HepG2 (cell line): Measurements from ENCODE around the gene EEF1AKMT4. TPM values are rescaled to one million over a fixed set of nuclear protein-coding genes. Genes with fewer than 3 reads are reported as not detected.

Experiments
- FLYWCH1 ChIP-seq: sonication (generic); formaldehyde crosslinking; IDR thresholded peaks from 2 replicates; pipeline ENCODE4 v1.8.1; 2023; ENCODE audit warnings: mild to moderate bottlenecking, missing genetic modification reagents
- FOXA1 ChIP-seq, 2 experiments: fragments of 450-650 bp in 1 of 2; sonication (generic) in 1 of 2; formaldehyde crosslinking in 1 of 2; IDR thresholded peaks; 2 replicates each; pipeline versions ENCODE4 v1.4.0 to v1.6.1; 2016 to 2020; ENCODE audit warnings: missing genetic modification reagents in 1 of 2
- GFI1 ChIP-seq: sonication (generic); formaldehyde crosslinking; IDR thresholded peaks from 2 replicates; pipeline ENCODE4 v1.5.0; 2020; ENCODE audit warnings: missing genetic modification reagents, mild to moderate bottlenecking, borderline replicate concordance
- HCFC1 ChIP-seq: fragments of 150-350 bp; IDR thresholded peaks from 2 replicates; pipeline ENCODE4 v1.6.1; 2014; ENCODE audit warnings: low read depth, low read length
- JUNB ChIP-seq: sonication (generic); formaldehyde crosslinking; IDR thresholded peaks from 2 replicates; pipeline ENCODE4 v1.8.0; 2022; ENCODE audit warnings: missing genetic modification reagents, mild to moderate bottlenecking, borderline replicate concordance
- KDM4B ChIP-seq: sonication (generic); formaldehyde crosslinking; IDR thresholded peaks from 2 replicates; pipeline ENCODE4 v1.4.0; 2020; ENCODE audit warnings: missing genetic modification reagents
- KLF11 ChIP-seq: IDR thresholded peaks from 2 replicates; pipeline ENCODE4 v1.6.1; 2016; ENCODE audit warnings: missing compliant biosample characterization
- POGZ ChIP-seq: sonication (generic); formaldehyde crosslinking; IDR thresholded peaks from 2 replicates; pipeline ENCODE4 v1.4.0; 2020; ENCODE audit warnings: mild to moderate bottlenecking, missing genetic modification reagents
- RAD21 ChIP-seq: fragments of 450-650 bp; formaldehyde crosslinking; IDR thresholded peaks from 2 replicates; pipeline ENCODE4 v1.5.0; 2020; ENCODE audit warnings: mild to moderate bottlenecking
- SALL2 ChIP-seq: sonication (generic); formaldehyde crosslinking; IDR thresholded peaks from 2 replicates; pipeline ENCODE4 v1.8.1; 2023; ENCODE audit warnings: mild to moderate bottlenecking, missing genetic modification reagents, inconsistent platforms
- SMC3 ChIP-seq: IDR thresholded peaks from 2 replicates; pipeline ENCODE4 v1.6.1; 2011; ENCODE audit warnings: low read length, improper control_type of control experiment
- SOX13 ChIP-seq, 3 experiments: fragments of 450-650 bp in 1 of 3; sonication (generic) in 1 of 3; formaldehyde crosslinking in 1 of 3; IDR thresholded peaks in 2 of 3; conservative IDR thresholded peaks in 1 of 3; 2 replicates each; pipeline versions ENCODE4 v1.5.0 to v1.6.1; 2016 to 2020; ENCODE audit warnings: antibody characterized with exemption in 1 of 3, mild to moderate bottlenecking in 1 of 3, missing compliant biosample characterization in 1 of 3, missing genetic modification reagents in 1 of 3, moderate library complexity in 1 of 3
- SP5 ChIP-seq: IDR thresholded peaks from 2 replicates; pipeline ENCODE4 v1.6.1; 2016; ENCODE audit warnings: low read depth, borderline replicate concordance
- ZNF12 ChIP-seq: sonication (generic); formaldehyde crosslinking; IDR thresholded peaks from 2 replicates; pipeline ENCODE4 v1.5.0; 2020; ENCODE audit warnings: missing genetic modification reagents
- ZNF256 ChIP-seq: sonication (generic); formaldehyde crosslinking; conservative IDR thresholded peaks from 2 replicates; pipeline ENCODE4 v1.4.0; 2020; ENCODE audit warnings: missing genetic modification reagents
- ZNF337 ChIP-seq: sonication (generic); formaldehyde crosslinking; IDR thresholded peaks from 2 replicates; pipeline ENCODE4 v1.5.1; 2020; ENCODE audit warnings: missing genetic modification reagents, low read depth, mild to moderate bottlenecking, borderline replicate concordance
- ZNF460 ChIP-seq: sonication (generic); formaldehyde crosslinking; IDR thresholded peaks from 2 replicates; pipeline ENCODE4 v1.5.1; 2020; ENCODE audit warnings: missing genetic modification reagents, mild to moderate bottlenecking, borderline replicate concordance
- ZNF547 ChIP-seq: sonication (generic); formaldehyde crosslinking; IDR thresholded peaks from 2 replicates; pipeline ENCODE4 v1.5.1; 2020; ENCODE audit warnings: mild to moderate bottlenecking, missing genetic modification reagents
- ZNF589 ChIP-seq: sonication (generic); formaldehyde crosslinking; conservative IDR thresholded peaks from 2 replicates; pipeline ENCODE4 v1.8.0; 2022; ENCODE audit warnings: mild to moderate bottlenecking, moderate library complexity, missing genetic modification reagents
- ZNF746 ChIP-seq: sonication (generic); formaldehyde crosslinking; IDR thresholded peaks from 2 replicates; pipeline ENCODE4 v1.8.0; 2022; ENCODE audit warnings: mild to moderate bottlenecking, missing genetic modification reagents
- ZNF788 ChIP-seq: sonication (generic); formaldehyde crosslinking; IDR thresholded peaks from 2 replicates; pipeline ENCODE4 v1.5.0; 2020; ENCODE audit warnings: mild to moderate bottlenecking, missing genetic modification reagents, borderline replicate concordance
- polyA plus RNA-seq, 8 experiments: library from polyadenylated mRNA; depleted of rRNA in 3 of 8; stranded (reverse) in 7 of 8; unstranded in 1 of 8; fragments of >200 nt; fragmentation: Illumina TruSeq in 4 of 8; extraction: Trizol in 4 of 8; gene quantifications; 2 replicates each; pipeline versions ENCODE4 v1.2.1 to v1.2.3, GENCODE V29; 2011 to 2016; ENCODE audit warnings: low read depth in 4 of 8, missing spikeins in 1 of 8, mixed read lengths in 1 of 8; ENCODE audit not compliant: insufficient read depth in 1 of 8
- total RNA-seq, 5 experiments: library from RNA; depleted of rRNA; stranded (reverse); fragments of >200 nt; fragmentation: Illumina TruSeq; extraction: Trizol; gene quantifications; 2 replicates each; pipeline ENCODE4 v1.2.3, GENCODE V29; 2016; ENCODE audit warnings: low read depth in 1 of 5
- TF ChIP-seq, protein P1 (sequence below): sonication (generic); formaldehyde crosslinking; IDR thresholded peaks from 2 replicates; pipeline ENCODE4 v1.8.1; 2023; ENCODE audit warnings: mild to moderate bottlenecking, missing genetic modification reagents
- TF ChIP-seq, protein P2 (sequence below): sonication (generic); formaldehyde crosslinking; IDR thresholded peaks from 2 replicates; pipeline ENCODE4 v1.8.0; 2022; ENCODE audit warnings: mild to moderate bottlenecking, missing genetic modification reagents

EEF1AKMT4 gene
- total and polyA plus RNA-seq, 2 of the 13 experiments (the other 11 are each of a cell fraction or from before 2014, with no cell fraction given): 13.1 to 15.8 TPM

DNA sequence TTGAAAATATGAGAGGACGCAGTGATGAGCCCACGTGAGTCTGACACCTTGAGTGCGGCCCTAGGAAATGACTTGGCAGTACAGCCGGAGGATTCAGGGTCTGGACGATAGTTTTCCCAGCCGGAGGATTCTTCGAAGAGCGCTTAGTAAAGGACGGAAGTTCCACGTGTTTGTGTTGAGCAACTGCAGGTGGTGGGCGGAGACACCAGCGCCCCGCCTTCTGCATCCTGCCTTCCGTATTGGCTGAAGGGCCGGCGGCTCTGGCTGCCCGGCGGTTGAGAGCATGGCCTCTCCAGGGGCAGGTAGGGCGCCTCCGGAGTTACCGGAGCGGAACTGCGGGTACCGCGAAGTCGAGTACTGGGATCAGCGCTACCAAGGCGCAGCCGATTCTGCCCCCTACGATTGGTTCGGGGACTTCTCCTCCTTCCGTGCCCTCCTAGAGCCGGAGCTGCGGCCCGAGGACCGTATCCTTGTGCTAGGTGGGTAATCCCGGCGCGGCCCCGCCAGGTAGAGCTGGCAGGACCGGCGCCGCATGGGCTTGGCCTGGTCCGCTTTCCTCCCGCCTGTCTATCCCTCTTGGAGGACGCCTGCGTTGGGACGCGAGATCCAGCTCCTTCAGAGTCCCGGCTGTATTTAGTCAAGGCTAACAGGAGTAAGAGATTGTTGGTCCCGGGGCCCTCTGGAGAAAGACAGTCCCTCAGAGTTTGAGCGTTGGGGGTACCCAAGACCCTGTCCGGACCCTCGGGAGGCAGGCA is at the start of gene EEF1AKMT4 (continued):
- TF ChIP-seq GFI1 (CRISPR knock-in tag) (no peak), SMC3 (no peak), JUNB (CRISPR knock-in tag) (no peak), ZNF547 (CRISPR knock-in tag) (peak; percentile 29; the same call in 1 of the 2 replicates), KDM4B (CRISPR knock-in tag) (no peak), SP5 (CRISPR knock-in tag) (peak; percentile 87), SOX13 (IDR thresholded peaks at IDR 0.05) (no peak), SOX13 (CRISPR knock-in tag; conservative IDR thresholded peaks at IDR 0.05 in 1 of 2, IDR thresholded peaks at IDR 0.05 in 1 of 2) (peak in 1 of 2 experiments; percentile 37; a peak in 1 of 4 replicates), ZNF337 (CRISPR knock-in tag) (no peak), HCFC1 (peak; percentile 46; the same call in 1 of the 2 replicates), FOXA1 (IDR thresholded peaks at IDR 0.05) (no peak), FOXA1 (CRISPR knock-in tag; IDR thresholded peaks at IDR 0.05) (0 out of 2 replicates have a peak, but pooled peaks have one; percentile 5), ZNF746 (CRISPR knock-in tag) (0 out of 2 replicates have a peak, but pooled peaks have one; percentile 15), ZNF256 (CRISPR knock-in tag) (peak; percentile 88), RAD21 (peak; percentile 55; the same call in 1 of the 2 replicates), ZNF12 (CRISPR knock-in tag) (no peak), KLF11 (CRISPR knock-in tag) (0 out of 2 replicates have a peak, but pooled peaks have one; percentile 19), ZNF589 (CRISPR knock-in tag) (no peak), ZNF788 (no peak; the same call in 1 of the 2 replicates), SALL2 (CRISPR knock-in tag) (no peak), ZNF460 (CRISPR knock-in tag) (no peak), FLYWCH1 (CRISPR knock-in tag) (no peak), POGZ (no peak; the same call in none of the 2 replicates)
- TF ChIP-seq, protein P1, sequence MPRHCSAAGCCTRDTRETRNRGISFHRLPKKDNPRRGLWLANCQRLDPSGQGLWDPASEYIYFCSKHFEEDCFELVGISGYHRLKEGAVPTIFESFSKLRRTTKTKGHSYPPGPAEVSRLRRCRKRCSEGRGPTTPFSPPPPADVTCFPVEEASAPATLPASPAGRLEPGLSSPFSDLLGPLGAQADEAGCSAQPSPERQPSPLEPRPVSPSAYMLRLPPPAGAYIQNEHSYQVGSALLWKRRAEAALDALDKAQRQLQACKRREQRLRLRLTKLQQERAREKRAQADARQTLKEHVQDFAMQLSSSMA (CRISPR knock-in tag): no peak
- TF ChIP-seq, protein P2, sequence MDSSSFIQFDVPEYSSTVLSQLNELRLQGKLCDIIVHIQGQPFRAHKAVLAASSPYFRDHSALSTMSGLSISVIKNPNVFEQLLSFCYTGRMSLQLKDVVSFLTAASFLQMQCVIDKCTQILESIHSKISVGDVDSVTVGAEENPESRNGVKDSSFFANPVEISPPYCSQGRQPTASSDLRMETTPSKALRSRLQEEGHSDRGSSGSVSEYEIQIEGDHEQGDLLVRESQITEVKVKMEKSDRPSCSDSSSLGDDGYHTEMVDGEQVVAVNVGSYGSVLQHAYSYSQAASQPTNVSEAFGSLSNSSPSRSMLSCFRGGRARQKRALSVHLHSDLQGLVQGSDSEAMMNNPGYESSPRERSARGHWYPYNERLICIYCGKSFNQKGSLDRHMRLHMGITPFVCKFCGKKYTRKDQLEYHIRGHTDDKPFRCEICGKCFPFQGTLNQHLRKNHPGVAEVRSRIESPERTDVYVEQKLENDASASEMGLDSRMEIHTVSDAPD (CRISPR knock-in tag): no peak
